Measurements from ENCODE around the gene B3GALT5.
"Not testable (repeated sequence)": the region's sequence is repeated elsewhere in the genome, so short reads cannot be mapped to it uniquely, and the experiment has no call there.

The B3GALT5 gene

DNA sequence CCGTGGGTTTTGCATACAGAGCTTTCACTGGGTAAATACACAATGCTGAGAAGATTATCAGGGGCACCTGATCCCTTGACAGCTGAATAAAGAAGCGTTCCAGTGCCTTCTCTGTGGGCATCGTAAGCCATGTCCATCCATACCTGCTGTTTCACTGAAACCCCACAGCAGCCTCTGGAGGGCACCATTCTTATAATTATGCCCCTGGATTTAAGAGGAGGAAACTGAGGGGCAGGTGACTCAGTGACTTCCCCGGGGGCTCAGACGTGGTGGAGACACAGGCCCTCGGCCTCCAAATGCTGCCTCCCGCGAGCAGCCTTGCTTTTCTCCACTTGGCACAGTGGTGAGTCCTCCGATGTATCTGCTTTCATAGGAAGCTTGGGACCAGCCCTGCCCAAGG is 56.7 kb downstream of the B3GALT5 start:
- no peak for DNase-seq

DNA sequence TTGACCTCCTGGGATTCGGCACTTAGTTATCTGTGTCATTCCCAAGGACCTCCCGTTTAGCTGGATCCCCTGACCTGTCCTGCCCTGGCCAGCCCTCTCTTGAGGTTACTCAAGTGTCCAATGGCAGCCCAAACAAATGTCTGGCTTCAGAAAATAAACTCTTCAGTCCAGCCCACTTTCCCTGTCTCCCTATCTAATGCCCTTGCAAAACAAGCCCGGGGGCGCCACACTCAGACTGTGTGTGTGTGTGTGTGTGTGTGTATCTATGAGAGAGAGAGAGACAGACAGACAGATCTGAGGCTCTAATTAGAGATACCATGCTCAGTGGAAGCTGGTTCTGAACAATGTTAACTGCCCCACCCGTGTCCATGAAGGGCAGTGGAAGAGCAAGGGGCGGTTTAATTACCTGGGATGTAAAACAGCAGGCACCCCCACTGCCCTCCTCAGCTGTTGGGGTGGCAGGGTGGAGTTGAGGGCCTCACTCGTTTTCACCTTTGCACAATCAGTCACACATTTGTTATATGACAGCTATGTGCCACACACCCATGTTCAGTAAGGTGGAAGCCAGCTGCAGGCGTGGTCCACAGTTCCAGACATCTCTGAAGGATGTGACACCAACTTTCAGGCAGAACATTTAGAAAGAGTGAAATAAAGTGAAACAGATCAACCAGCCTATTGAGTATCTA is 57.4 kb downstream of the B3GALT5 start:
- DNase-seq: no peak

DNA sequence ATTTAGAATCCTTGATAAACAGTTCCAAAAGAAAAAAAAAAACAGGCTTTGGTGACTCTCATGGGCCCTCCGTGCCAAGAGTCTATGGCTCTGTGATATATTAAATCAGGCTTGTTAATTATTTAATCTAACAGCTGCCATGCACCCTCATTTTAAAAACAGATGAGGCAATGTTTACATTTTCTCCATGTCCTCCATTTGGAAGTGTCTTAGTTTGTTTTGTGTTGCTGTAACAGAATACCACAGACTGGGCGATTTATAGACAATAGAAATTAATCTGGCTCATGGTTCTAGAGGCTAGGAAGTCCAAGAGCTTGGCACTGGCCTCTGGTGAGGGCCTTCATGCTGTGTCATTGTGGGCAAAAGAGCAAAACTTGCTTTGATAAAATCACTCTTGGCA is 58.0 kb downstream of the B3GALT5 start:
- peak; percentile 2 for DNase-seq

DNA sequence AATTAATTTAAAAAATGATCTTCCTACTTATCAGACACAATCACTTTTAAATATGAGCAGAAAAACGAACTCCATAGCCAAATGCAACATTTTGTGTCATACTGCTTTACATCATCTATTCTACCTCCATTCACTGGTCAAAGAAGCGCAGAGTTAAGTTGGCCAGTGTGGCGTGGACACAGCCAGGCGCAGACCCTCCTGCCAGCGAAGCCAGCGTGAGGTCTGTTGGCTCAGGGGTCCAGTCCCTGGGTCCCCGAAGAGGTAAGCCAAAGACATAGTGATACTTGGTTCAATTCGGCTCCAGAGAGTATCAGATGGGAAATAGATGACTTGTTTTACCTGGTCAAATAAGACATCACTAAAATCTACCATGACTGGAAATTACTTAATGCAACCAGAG is 59.2 kb downstream of the B3GALT5 start:
- DNase-seq: no peak

DNA sequence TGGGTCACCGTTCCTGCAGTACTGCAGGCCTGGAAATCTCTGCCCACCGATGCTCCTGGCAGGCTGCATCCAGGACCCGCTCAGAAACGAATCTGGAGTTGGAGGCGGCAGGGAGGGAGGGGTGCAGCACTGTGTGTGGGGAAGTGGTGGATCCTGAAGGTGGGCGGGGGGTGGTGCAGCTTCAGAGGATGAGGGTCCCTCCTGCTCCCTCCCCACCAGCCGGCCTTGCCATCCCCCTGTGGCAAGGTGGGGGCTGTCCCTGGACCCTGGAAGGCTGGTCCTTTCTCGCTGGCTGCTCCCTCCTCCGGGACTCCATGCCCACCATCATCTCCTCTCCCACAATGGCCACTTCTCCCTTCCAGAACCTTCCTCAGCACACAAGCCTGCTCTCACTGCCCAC is 60.4 kb downstream of the B3GALT5 start:
- DNase-seq: no peak

DNA sequence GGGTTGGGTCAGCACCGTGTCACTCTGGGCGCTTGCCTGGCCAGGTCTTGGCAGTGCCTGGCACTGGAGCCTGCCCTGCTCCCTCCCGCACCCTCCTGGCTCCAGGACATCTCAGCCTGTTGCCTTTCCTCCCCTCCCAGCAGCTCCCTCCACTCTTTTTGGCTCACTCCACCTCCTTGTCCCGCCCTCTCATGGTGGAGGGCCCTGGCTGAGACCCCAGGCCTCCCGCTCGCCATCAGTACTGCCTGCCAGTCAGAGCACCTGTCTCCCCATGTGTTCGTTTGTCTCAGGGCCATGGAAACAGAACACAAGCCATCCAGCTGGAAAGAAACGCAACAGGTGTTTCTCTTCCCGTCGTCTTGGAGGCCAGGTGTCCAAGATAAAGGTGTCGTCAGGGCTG is 61.0 kb downstream of the B3GALT5 start:
- peak; percentile 13 for DNase-seq

DNA sequence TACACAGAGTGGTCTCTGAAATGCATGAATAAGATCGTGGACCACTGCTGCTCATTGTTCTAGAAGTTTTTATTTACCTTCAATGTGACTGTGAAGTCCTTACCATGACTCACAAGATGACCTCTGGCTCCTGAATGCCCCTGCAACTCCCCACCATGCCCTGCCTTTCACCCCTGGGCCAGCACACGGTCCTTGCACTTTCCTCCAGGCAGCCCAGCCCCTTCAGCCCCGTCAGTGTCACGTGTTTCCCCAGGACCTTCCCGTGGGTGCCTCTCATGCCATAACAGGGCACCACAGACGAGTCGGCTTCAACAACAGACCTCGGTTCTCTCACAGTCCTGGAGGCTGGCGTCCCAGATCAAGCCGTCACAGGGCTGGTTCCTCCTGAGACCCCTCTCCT is 62.1 kb downstream of the B3GALT5 start:
- no peak for DNase-seq

DNA sequence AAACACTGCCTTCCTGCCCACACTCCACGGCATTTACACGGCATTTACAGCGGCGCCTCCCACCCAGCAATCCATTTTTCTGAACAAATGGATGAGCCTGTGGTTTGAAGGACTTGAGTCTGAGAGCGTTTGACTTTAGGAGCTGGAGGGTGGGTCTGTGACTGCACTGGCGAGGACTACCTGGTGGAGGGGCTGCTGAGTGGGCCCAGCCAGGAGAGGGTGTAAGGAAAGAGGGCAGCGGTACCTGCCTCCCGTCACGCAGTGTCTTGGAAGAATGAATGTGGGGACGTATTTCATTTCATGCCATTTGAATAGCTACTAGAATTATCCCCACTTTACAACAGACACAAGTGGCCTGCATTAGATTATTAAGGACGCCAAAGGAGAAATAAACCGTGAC is 62.9 kb downstream of the B3GALT5 start:
- no peak for DNase-seq

DNA sequence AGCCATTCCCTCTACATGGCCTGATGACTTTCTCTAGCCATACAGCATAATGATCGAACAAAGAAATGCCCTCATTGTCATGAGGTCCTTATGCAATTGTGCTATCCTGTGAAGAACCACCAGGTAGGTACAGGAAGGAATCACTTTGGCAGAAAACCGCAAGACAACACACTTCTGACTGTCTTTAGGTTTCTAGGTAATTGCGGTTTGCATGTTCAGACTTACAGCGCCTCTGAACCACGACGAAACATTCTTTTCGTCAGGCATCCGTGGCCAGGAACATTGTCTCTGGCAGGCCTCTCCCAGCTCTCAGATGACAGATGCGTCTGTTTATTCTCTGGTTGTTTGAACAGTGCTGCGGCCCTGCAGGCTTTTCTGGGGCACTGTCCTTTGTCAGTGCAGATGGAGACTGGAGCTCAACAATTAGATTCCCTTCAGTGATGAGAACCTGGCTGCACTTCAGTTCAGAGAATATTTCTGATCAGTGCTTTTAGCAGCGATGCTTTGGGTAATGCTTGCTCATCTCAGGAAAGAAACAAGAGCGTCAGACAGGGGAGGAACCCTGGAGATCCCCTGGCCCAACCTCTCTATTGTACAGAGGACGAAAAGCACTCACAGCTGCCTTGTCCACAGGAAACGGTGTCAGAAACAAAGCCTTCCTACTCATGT is 63.4 kb downstream of the B3GALT5 start:
- DNase-seq: peak; percentile 82

DNA sequence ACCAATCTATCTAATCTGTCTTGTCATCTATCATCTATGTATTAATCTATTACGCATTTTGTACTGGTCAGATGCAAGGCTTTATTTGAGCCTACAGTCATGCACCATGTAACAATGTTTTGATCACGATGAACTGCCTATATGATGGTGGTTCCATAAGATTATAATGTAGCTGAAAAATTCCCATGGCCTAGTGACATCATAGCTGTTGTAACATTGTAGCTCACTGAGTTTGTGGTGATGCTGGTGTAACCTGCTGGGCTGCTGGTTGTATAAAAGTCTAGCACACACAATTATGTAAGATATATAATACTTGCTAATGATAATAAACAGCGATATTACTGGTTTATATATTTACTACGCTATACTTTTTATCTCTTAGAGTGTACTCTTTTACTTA is 67.5 kb downstream of the B3GALT5 start:
- DNase-seq: no peak

DNA sequence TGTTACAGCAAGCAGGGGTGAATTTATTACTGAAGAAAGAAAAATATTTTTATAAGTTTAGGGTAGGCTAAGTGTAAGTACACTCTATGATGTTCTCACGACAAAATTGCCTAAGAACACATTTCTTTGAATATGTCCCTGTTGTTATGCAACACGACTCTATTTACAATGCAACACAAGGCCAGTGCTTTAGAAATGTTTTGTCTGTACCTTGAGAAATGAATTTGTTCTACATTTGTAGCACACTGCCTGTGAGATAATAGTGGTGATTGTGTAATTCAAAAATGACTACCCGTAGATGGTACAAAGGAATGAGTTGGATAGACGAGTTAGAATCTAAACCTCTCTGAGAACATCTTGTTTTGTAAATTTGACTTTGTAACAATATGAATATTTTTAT is 68.5 kb downstream of the B3GALT5 start:
- DNase-seq: no peak

DNA sequence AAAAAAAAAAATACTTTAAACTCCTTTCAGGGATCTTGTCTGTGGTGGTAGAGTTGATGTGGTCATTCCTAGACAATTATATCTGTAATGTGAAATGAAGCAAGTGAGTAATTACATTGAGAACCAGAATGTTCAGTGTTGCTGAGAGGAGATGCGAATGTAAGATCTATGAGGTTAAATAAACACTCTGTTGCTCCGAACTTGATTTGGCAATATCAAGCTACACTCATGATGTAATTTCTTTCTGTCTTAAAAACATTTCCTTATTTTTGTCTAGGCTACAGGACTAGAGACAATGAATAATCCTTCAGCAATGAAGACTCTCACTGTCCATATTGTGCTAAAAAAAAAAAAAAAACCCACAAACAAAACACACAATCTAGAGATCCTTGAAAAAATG is 69.1 kb downstream of the B3GALT5 start:
- DNase-seq: no peak

DNA sequence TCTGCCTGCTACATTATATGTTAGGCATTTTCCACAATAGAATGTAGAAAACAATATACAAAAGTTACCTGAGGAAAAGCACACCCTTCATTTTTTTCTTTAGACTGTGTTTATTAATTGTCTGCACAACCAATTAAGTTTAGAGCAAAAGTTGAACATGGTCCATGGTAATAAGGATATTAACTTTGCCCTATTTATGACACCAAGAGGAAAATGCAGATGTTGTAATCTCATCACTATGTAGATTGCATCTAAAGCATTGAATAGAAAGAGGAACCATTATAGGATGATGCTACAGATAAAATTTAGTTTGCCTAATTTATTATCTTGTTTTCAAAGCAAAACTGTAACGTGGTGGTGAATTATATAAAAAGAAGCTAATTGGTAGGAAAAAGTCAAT is 72.5 kb downstream of the B3GALT5 start:
- DNase-seq: no peak

DNA sequence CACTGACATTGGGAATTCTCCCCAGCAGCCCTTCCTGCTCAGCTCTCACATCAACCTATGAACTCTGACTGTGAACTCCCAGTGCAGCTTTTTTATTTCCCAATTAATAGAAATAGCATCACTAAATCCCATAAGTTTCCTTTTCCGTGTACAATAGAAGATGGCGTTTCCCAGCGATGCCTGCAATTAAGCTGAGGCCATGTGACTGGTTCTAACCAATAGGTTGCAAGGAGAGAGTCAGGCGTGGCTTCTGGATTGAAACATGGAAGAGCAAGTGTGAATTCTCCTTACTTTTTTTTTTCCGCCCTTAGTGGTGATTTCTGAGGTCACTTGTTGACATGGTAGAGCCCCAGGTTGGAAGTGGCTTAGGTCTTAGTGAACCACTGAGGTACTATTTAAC is 73.3 kb downstream of the B3GALT5 start:
- no peak for DNase-seq

DNA sequence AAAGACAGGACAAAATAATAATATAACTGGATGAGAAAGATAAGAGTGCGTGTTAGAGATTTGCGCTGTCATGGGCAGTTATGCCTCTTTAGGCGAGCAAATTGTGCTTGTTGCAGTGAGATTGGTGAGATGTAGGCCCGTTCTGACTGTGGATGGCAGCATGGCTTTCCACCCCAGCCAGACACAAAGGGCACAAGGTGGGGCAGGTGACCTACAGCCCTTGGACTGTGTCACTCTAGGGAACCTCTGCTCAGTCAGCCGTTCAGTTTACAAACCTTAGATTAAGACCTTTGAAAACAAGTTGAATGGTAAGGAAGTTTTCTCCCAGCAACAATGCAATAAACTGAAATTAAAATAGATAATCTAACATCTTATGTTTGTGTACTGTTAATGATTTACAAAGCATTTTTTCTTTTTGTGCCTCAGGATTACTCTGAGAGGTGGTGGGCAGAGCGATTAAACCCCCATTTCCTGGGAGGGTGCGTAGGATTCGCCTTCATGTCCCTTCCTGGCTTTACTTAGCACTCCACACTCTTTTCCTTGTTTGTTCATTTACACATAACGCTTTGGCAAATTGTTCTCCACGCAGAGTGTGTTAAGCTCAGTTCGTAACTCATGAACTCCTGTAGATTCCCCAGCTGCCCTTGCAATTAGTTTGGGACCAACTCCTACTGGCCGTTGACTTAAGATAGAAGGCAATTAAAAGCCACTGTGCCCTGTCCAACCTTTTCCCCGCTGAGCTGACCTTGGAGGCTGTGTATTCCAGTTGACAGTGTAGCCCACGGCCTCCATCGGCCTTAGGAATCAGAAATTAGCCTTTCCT is 74.1 kb downstream of the B3GALT5 start:
- no peak for DNase-seq

DNA sequence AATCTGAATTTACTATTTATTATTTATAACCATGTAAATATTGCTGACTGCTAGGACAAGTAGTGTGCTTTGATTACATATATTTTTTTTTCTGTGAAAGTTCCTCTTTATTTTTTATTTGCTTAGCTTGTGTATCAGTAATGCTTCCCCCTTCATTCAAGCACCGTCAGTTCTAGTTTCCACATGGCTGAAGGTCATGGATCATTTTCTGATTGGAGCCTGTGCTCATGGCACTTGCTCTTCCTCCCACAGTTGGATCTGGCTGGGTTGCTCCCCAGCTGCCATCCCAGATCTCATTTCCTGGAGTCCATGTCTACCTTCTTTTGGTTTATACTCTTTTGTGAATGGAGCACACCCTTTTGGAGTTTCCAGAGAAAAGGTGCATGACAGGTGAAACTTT is 75.3 kb downstream of the B3GALT5 start:
- DNase-seq: no peak

DNA sequence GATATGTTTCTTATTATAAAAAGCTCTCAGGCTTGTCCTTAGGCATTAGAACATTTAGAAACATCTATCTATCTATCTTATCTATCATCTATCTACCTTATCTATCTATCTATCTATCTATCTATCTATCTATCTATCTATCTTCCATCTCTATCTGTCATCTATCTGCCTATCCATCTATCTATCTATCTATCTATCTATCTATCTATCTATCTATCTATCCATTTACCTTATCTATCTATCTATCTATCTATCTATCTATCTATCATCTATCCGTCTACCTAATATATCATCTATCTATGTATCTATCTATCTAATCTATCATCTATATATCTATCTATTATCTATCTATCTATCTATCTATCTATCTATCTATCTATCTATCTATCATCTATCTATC is 77.1 kb downstream of the B3GALT5 start:
- DNase-seq: not testable (repeated sequence)

DNA sequence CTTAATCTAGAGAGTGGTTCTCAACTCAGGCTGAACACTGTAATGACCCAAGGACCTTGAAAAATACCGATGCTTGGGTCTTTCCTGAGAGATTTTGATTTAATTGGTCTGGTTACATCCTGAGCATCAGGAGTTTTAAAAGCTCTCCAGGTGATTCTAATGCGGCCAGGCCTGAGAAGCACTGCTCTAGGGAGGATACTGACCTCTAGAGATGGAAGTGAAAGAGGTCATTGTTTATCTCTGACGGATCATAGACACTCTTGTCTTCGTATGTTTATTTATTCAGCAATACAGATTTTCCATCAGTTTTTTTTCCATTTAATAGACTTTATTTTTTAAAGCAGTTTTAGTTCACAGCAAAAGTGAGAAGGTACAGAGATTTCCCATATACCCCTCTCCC is 77.7 kb downstream of the B3GALT5 start:
- no peak for DNase-seq

DNA sequence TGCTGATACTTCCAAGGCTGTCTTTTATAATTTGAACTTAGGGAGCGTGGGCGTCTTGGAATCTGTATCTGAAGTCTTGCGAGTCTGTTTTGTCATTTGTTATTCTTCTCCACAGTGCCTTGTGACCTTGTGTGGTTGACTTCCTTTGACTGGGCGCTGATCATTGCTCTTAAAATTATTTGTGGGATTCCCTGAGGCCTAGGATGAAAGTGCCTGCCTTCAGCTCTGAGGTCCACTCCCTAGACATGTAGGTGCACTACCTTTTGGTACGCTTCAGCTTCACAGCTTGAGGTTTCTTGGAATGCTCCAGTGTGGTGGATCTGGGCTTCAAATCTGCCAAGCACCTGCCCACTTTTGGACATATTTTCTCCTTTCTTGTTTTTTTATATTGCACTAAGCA is 82.0 kb downstream of the B3GALT5 start:
- DNase-seq: no peak

DNA sequence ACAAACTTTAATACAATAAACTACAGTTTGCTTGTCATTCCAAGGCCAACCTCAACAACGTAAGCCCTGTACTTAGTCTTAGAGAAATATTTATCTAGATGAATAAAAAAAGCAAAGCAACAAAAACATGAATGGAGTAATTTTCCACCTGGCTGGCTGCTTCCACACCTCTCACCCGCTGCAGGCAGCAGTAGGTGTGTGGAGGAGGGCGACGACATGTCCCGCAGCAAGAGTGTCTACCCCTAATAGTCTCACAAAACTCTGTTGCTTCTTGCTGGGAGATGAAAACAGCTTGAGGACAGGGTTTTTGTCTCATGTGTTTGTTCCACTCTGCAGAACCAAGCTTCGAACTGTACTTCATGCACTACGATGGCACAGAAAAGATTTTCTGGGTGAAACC is 83.5 kb downstream of the B3GALT5 start:
- no peak for DNase-seq

DNA sequence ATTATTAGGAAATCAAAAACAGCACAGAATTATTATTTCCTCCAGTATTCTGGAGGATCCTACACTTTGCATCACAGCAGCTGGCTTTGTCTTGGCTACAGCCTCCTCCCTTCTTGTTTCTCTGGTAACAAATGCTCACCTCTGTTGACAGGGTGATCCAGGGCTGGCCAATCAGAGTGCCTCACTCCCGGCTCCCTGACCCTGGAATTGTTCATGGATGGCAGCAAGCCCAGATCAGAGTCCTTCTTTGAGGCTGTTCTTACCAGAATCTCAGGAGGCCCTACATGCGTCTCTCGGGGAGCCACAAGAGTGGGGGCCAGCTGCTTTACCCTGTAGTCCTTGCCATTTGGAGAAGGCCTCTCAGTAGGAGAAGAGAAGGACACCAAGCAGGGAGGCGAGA is 83.9 kb downstream of the B3GALT5 start:
- DNase-seq: peak; percentile 22

DNA sequence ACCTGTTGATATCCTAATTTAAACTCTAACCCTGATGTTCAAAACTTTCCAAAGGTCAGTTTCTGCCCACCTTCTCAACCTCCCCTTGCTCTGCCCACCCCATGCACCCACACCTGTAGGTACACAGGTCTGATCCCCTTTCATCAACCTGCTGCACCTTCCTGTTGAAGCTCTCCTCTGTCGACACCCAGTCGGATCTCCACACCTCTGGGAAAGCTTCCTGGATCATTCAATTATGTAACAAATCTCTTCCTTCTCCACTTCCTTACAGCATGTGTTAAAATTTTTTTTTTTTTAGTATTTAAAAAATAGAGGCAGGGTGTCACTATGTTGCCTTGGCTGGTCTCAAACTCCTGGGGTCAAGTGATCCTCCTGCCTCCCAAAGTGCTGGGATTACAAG is 87.6 kb downstream of the B3GALT5 start:
- DNase-seq: no peak

DNA sequence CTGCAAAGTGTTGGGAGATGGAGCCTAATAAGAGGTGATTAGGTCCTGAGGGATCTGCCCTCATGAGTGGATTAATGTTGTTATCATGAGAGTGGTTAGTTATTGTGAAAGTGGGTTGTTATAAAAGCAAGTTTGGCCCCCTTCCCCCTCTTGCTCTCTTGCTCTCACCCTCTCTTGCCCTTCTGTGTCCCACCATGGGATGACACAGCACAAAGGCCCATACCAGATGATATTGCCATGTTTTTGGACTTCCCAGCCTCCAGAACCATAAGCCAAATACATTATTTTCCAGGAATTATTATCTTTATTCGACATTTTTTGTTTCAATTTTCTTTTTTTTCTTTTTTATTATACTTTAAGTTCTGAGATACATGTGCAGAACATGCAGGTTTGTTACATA is 90.8 kb downstream of the B3GALT5 start:
- no peak for DNase-seq

DNA sequence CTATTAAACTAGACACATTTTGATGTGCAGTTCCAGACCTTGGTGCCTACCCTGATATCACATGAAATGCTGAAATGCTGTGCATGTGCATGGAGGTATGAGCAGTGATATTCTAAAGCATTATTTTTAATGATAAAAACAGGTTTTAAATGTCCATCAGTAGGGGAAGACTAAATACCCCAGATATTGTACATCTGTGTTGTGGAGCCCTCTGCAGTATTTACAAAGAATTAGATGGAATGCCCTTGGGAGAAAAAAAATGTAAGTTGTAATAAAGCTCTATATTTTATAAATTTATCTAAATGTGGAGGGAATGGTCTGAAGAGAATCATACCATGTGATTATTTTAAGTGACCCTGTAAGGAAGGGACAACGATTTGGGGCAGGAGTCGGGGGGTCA is 93.1 kb downstream of the B3GALT5 start:
- DNase-seq: no peak

Measured in NCI-H1105 (cell line).